ENCODE measurements around the gene CAVIN1. TPM values are rescaled to one million over a fixed set of nuclear protein-coding genes. Genes with fewer than 3 reads are reported as not detected.

Gene CAVIN1
- 1 to 10 TPM; 1.4 TPM for total RNA-seq

GRCh38 chr17:42422958-42423712, at the start of gene CAVIN1:
Gene CAVIN1 (minus strand): TSS chr17:42423256. CDS start chr17:42423097, 159 bp downstream.

GRCh38 chr17:42458497-42459255, 35.6 kb upstream of the CAVIN1 start, which contains the start of gene ATP6V0A1:
Gene ATP6V0A1 (plus strand): TSS chr17:42458878. CDS start chr17:42460895, 2,017 bp downstream.

GRCh38 chr17:42388381-42389134, 34.5 kb downstream of the CAVIN1 start, which contains the start of gene STAT3:
Gene STAT3 (minus strand): TSS chr17:42388442. CDS start chr17:42348516, 39,926 bp downstream.

Other genes starting within 250 kb of the CAVIN1 start
- gene KCNH4, start 242.1 kb downstream of the CAVIN1 start, total RNA-seq = under 1 TPM; 0.10 to 0.14 TPM
- not detected for gene HCRT, start 237.8 kb downstream of the CAVIN1 start, total RNA-seq
- gene GHDC, start 228.8 kb downstream of the CAVIN1 start, total RNA-seq = 10 to 100 TPM; 15.8 to 16.9 TPM
- gene STAT5B, start 146.9 kb downstream of the CAVIN1 start, total RNA-seq = 100 to 1,000 TPM; 166 to 172 TPM
- 100 to 1,000 TPM; 129 to 131 TPM for gene STAT5A, start 134.8 kb downstream of the CAVIN1 start, total RNA-seq
- 100 to 1,000 TPM; 123 TPM for gene STAT3, start 34.8 kb downstream of the CAVIN1 start, total RNA-seq
- 1 to 10 TPM; 6.6 to 8.0 TPM for gene ATP6V0A1, start 35.6 kb upstream of the CAVIN1 start, total RNA-seq
- 10 to 100 TPM; 20.3 to 23.5 TPM for gene NAGLU, start 113.0 kb upstream of the CAVIN1 start, total RNA-seq
- gene HSD17B1, start 129.7 kb upstream of the CAVIN1 start, total RNA-seq = under 1 TPM; 0.51 to 0.73 TPM
- gene COASY, start 138.9 kb upstream of the CAVIN1 start, total RNA-seq = 10 to 100 TPM; 69.8 to 70.7 TPM
- gene MLX, start 143.8 kb upstream of the CAVIN1 start, total RNA-seq = 10 to 100 TPM; 54.4 to 61.3 TPM
- gene PSMC3IP, start 154.5 kb upstream of the CAVIN1 start, total RNA-seq = 10 to 100 TPM; 13.6 to 14.1 TPM
- gene RETREG3, start 186.1 kb upstream of the CAVIN1 start, total RNA-seq = 10 to 100 TPM; 73.0 to 73.6 TPM
- gene TUBG1, start 186.4 kb upstream of the CAVIN1 start, total RNA-seq = 10 to 100 TPM; 37.6 to 39.0 TPM
- 1 to 10 TPM; 8.5 to 8.8 TPM for gene TUBG2, start 236.0 kb upstream of the CAVIN1 start, total RNA-seq

Measured in activated naive CD4-positive, alpha-beta T cell treated with anti-CD3 and anti-CD28 coated beads, Interleukin-2, amount 10 ng/mL, durations not matched to agents 5 hours and 36 hours (primary cell).